ENCODE measurements around the gene DENND10.
"Not testable (repeated sequence)": the region's sequence is repeated elsewhere in the genome, so short reads cannot be mapped to it uniquely, and the experiment has no call there.

Gene DENND10

GRCh38 chr10:119135513-119135881 lies 31.6 kb downstream of the DENND10 start:
- no peak for DNase-seq
- no peak for TF ChIP-seq POLR2A (IDR thresholded peaks at IDR 0.05; ENCODE audit: low read length)
- TF ChIP-seq GATA1 (IDR thresholded peaks at IDR 0.05; ENCODE audit: low read depth, low read length): no peak

GRCh38 chr10:119136084-119136483 lies 32.2 kb downstream of the DENND10 start:
- TF ChIP-seq POLR2A (IDR thresholded peaks at IDR 0.05; ENCODE audit: low read length): no peak
- TF ChIP-seq GATA1 (IDR thresholded peaks at IDR 0.05; ENCODE audit: low read depth, low read length): no peak
- no peak for DNase-seq

DNA sequence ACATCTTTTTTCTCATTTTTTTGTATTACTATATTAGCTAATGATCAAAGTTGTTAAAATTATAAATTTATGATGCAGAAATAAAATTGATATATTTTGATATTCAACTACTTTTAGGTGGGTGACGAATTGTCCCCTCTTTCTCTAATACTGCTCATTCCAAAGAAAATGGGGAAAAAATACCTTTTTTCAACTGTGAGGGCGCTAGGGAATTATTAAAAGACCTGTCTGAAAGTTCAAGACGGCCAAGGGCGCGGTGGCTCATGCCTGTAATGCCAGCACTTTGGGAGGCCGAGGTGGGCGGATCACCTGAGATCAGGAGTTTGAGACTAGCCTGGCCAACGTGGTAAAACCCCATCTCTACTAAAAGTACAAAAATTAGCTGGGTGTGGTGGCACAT lies 34.0 kb downstream of the DENND10 start:
- DNase-seq: peak in 1 of 2 experiments; percentile 10

- TF ChIP-seq GATA1 (IDR thresholded peaks at IDR 0.05; ENCODE audit: low read depth, low read length): no peak
- no peak for DNase-seq
Observed at GRCh38 chr10:119138346-119139306, 34.7 kb downstream of the DENND10 start.

GRCh38 chr10:119139464-119140067 lies 35.7 kb downstream of the DENND10 start:
- peak; percentile 47 to 68 for DNase-seq
- TF ChIP-seq POLR2A (IDR thresholded peaks at IDR 0.05; ENCODE audit: low read length) (no peak), GATA1 (IDR thresholded peaks at IDR 0.05; ENCODE audit: low read depth, low read length) (no peak)

DNA sequence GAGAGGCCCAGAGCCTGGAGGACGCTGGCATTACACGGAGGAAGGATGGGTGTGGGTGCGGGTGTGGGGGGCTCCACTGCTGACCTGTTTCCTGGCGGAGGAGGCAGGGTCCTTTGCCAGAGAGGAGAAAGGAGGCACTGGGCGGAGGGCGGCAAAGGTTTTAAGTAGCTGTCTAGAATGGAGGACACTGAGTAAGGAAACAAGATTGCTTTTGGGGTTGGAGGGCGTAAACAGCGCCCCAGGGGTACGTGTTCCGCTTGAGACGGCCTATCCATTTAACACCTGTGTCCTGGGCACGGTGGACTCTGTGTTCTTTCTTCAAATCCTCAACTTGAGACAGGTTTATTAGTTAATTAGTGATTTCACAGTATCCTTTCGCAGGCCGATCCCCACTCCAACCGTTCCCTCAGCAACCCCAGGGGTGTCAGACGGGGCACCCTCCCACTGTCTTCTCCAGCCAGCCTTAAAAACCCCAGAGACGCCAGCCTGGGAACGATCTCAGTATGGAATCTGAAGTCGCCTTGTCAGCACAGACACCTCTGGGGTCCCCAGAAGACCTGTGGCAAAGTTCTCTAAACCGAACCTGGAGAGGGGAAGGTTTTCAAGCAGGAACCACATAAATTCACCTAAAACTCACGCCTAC lies 36.8 kb downstream of the DENND10 start:
- DNase-seq: no peak
- no peak for TF ChIP-seq POLR2A (IDR thresholded peaks at IDR 0.05; ENCODE audit: low read length)
- no peak for TF ChIP-seq GATA1 (IDR thresholded peaks at IDR 0.05; ENCODE audit: low read depth, low read length)

GRCh38 chr10:119143657-119144056 lies 39.7 kb downstream of the DENND10 start:
- DNase-seq: no peak
- no peak for TF ChIP-seq POLR2A (IDR thresholded peaks at IDR 0.05; ENCODE audit: low read length)
- no peak for TF ChIP-seq GATA1 (IDR thresholded peaks at IDR 0.05; ENCODE audit: low read depth, low read length)

DNA sequence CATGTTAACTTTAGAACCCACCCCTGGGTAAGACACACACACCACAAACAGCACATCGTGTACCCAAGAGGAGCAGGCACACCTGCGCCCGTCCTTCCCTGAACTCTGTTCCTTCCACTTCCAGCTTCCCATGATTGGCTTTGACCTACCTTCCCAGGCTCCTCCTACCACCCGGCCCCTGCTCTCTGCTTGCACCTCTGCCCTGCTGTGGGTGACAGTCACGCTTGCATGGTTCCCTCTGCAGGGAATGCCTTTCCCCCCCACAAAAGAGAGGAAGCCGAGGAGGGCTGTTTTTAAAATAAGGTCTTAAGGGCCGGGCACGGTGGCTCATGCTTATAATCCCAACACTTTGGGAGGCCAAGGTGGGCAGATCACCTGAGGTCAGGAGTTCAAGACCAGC lies 45.2 kb downstream of the DENND10 start:
- TF ChIP-seq POLR2A (IDR thresholded peaks at IDR 0.05; ENCODE audit: low read length): no peak
- TF ChIP-seq GATA1 (IDR thresholded peaks at IDR 0.05; ENCODE audit: low read depth, low read length): no peak
- no peak for DNase-seq

- peak; percentile 14 to 22 for DNase-seq
- TF ChIP-seq GATA1 (IDR thresholded peaks at IDR 0.05; ENCODE audit: low read depth, low read length): no peak
- no peak for TF ChIP-seq POLR2A (IDR thresholded peaks at IDR 0.05; ENCODE audit: low read length)
Observed at GRCh38 chr10:119149729-119150128, 45.8 kb downstream of the DENND10 start.

DNA sequence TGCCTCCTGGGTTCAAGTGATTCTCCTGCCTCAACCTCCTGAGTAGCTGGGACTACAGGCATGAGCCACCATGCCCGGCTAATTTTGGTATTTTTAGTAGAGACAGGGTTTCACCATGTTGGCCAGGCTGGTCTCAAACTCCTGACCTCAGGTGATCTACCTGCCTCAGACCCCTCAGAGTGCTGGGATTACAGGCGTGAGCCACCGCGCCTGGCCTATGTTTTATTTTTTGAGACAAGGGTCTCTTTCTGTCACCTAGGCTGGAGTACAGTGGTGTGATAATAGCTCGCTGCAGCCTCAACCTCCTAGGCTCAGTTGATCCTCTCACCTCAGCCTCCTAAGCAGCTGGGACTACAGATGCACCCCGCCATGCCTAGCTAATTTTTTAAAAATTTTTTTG lies 47.7 kb downstream of the DENND10 start:
- DNase-seq: not testable (repeated sequence)

DNA sequence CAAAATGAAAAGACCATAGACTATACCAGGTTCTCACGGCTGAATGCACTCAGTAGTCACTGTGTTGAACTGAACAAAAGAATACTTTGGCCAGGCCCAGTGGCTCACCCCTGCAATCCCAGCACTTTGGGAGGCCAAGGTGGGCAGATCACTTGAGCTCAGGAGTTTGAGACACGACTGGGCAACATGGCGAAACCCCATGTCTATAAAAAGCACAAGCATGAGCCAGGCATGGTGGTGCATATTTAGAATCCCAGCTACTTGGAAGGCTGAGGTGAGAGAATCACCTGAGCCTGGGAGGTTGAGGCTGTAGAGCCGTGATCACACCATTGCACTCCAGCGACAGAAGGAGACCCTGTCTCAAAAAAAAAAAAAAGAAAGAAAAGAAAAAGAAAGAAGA lies 49.1 kb downstream of the DENND10 start:
- DNase-seq: no peak
- no peak for TF ChIP-seq POLR2A (IDR thresholded peaks at IDR 0.05; ENCODE audit: low read length)

GRCh38 chr10:119153661-119154060 lies 49.7 kb downstream of the DENND10 start:
- no peak for DNase-seq
- TF ChIP-seq POLR2A (IDR thresholded peaks at IDR 0.05; ENCODE audit: low read length): no peak
- no peak for TF ChIP-seq GATA1 (IDR thresholded peaks at IDR 0.05; ENCODE audit: low read depth, low read length)

GRCh38 chr10:119159332-119159731 lies 55.4 kb downstream of the DENND10 start:
- no peak for TF ChIP-seq GATA1 (IDR thresholded peaks at IDR 0.05; ENCODE audit: low read depth, low read length)
- no peak for DNase-seq

GRCh38 chr10:119161680-119162451 lies 58.0 kb downstream of the DENND10 start:
- peak; percentile 46 to 49 for DNase-seq
- TF ChIP-seq POLR2A (IDR thresholded peaks at IDR 0.05; ENCODE audit: low read length) (no peak), GATA1 (IDR thresholded peaks at IDR 0.05; ENCODE audit: low read depth, low read length) (no peak)
